ENCODE results near the gene CLIP1.
A peak's percentile ranks its signal among the peaks of the same experiment; 100 is the strongest.
"Not testable (repeated sequence)": the region's sequence is repeated elsewhere in the genome, so short reads cannot be mapped to it uniquely, and the experiment has no call there.

CLIP1 gene

GRCh38 chr12:122421821-122422729, at the start of gene CLIP1:
CLIP1 (minus strand) TSS chr12:122422669; CDS start chr12:122380452, 42,217 bp downstream.
- DNase-seq = peak; percentile 76

DNA sequence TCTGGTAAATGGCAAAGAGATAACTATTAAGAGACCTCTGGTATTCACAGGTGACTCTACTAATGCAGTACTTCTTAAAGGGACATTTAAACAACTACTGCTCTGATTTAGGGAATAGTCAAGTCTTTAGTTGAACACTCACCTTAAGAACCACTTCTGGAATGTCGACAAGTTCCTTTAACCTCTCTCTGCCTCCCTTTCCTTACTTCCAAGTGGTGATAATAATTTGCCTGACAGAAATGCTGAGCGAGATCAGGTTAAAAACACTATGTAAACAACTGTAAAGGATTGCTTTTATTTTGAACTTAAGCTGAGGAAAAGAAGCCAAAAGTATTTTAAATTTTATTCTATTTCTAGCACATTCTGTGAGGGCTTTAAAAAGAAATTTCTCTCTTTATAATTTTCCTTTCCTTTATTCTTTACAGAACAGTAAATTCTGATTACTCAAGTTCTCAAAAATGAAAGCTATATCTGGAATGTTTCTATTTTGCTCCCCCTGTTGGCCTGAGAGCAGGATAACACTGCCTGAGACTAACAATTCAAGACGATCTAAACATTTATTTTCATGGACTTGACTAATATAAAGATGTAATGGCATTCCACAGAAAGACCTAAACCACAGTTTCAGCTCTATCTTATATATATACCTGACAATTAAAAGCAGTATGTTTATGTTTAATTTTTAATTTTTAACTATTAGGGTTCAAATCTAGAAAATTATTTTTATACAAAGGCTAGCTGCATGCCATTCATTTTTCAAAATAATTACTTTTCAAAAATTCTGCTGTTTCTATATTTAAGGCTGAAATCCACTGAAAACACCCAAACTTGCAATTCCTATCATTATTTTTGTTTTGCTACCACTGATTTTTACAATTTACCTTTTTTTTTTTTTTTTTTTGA, 49.1 kb upstream of the CLIP1 start:
- peak; percentile 32 for DNase-seq

GRCh38 chr12:122470576-122470975, 48.1 kb upstream of the CLIP1 start:
- DNase-seq = not testable (repeated sequence)

- not testable (repeated sequence) for DNase-seq
Measured at GRCh38 chr12:122469856-122470255, 47.4 kb upstream of the CLIP1 start.

DNA sequence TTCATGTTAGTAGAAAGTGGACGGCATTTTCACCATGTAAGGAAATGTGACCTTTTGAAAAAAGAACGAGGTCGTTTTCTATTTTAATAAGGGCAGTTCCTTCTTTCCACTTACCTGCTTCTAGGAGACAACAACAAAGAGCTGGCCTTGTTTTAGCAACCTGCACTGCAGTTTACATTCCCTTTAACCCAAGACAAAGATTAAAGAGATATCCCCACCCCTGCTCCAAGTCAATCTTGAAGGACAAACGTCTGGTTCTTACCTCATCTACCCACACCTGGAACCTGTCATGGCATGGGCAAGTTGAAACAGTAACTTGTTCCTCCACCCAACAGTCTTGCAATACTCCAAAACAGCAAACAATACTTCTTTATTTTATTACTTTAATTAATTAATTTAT, 45.5 kb upstream of the CLIP1 start:
- no peak for DNase-seq

- not testable (repeated sequence) for DNase-seq
Measured at GRCh38 chr12:122464317-122465042, 42.0 kb upstream of the CLIP1 start.

- no peak for DNase-seq
Measured at GRCh38 chr12:122460641-122461040, 38.2 kb upstream of the CLIP1 start.

- no peak for DNase-seq
Measured at GRCh38 chr12:122460061-122460460, 37.6 kb upstream of the CLIP1 start.

DNA sequence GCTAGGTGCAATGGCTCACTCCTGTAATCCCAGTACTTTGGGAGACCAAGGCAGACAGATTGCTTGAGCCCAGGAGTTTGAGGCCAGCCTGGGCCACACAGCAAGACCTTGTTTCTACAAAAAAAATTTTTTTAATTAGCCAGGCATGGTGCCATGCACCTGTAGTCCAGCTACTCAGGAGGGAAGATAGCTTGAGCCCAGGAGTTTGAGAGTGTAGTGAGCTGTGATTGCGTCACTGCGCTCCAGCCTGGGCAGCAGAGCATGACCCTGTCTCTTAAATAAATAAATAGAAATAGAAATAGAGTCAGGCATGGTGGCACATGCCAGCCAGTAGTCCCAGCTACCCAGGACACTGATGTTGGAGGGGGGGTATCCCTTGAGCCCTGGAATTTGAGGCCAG, 36.7 kb upstream of the CLIP1 start:
- no peak for DNase-seq

- no peak for DNase-seq
Measured at GRCh38 chr12:122458105-122459035, 35.9 kb upstream of the CLIP1 start.

- DNase-seq = no peak
Measured at GRCh38 chr12:122457627-122458026, 35.2 kb upstream of the CLIP1 start.

DNA sequence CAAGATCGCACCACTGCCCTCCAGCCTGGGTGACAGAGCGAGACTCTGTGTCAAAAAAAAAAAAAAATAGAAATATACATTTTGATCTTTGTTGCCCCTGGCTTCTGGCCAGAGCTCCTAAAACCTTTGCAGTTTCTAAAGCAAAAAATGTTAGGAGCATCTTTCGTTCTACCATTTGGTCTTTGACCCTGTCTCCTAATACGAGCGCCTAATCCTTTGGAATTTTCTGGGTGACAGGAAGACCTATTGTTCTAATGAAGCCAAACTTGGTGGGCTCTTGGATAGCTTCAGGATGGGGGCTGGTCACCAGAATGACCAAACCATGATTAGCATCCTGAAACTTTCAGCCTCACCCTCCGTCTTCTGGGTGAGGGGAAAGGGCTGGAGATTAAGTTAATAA, 32.3 kb upstream of the CLIP1 start:
- DNase-seq = no peak

DNA sequence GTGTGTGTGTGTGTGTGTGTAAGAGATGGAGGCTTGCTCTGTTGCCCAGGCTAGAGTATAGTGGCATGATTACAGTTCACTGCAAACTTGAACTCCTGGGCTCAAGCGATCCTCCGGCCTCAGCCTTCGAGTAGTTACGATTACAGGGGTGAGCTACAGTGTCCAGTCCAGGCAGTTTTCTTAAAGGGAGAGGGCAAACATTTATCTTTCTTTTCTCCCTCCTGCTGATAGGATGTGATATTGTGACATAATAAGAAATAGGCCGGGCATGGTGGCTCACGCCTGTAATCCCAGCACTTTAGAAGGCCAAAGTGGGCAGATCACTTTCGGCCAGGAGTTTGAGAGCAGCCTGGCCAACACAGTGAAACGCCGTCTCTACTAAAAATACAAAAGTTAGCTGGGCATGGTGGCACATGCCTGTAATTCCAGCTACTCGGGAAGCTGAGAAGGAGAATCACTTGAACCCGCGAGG, 31.8 kb upstream of the CLIP1 start:
- DNase-seq = no peak

GRCh38 chr12:122452701-122453285, 30.3 kb upstream of the CLIP1 start:
- DNase-seq = no peak

GRCh38 chr12:122449317-122449716, 26.8 kb upstream of the CLIP1 start:
- no peak for DNase-seq

GRCh38 chr12:122447825-122448224, 25.4 kb upstream of the CLIP1 start:
- DNase-seq = not testable (repeated sequence)

DNA sequence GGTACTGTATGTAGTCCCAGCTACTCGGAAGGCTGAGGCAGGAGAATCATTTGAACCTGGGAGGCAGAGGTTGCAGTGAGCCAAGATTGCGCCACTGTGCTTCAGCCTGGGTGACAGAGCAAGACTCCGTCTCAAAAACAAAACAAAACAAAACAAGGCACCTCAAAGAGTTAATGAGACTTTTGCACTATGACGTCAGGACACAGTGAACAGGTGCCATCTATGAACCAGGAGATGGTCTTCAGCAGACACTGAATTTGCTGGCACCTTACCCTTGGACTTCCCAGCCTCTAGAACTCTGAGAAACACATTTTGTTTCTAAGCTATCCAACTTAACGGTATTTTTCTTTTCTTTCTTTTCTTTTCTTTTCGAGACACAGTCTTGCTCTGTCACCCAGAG, 23.9 kb upstream of the CLIP1 start:
- not testable (repeated sequence) for DNase-seq

DNA sequence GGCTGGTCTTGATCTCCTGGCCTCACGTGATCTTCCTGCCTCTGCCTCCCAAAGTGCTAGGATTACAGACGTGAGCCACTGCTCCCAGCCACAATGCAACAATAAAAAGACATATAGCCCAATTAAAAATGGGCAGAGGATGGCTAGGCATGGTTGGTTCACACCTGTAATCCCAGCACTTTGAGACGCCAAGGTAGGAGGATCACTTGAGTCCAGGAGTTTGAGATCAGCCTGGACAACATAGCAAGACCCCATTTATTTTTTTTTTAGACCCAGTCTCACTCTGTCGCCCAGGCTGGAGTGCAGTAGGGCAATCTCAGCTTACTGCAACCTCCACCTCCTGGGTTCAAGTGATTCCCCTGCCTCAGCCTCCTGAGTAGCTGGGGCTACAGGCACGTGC, 21.6 kb upstream of the CLIP1 start:
- DNase-seq = not testable (repeated sequence)

DNA sequence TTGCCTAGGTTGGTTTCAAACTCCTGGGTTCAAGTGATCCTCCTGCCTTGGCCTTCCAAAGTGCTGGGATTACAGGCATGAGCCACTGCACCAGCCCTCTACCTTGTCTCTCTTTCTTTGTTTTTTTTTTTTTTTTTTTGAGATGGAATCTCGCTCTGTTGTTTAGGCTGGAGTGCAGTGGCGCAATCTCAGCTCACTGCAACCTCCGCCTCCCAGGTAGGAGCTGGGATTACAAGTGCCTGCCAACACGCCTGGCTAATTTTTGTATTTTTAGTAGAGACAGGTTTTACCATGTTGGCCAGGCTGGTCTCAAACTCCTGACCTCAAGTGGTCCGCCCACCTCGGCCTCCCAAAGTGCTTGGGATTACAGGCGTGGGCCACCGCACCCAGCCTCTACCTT, 16.4 kb upstream of the CLIP1 start:
- DNase-seq = not testable (repeated sequence)

- DNase-seq = peak; percentile 8
Measured at GRCh38 chr12:122437656-122438121, 15.2 kb upstream of the CLIP1 start.

DNA sequence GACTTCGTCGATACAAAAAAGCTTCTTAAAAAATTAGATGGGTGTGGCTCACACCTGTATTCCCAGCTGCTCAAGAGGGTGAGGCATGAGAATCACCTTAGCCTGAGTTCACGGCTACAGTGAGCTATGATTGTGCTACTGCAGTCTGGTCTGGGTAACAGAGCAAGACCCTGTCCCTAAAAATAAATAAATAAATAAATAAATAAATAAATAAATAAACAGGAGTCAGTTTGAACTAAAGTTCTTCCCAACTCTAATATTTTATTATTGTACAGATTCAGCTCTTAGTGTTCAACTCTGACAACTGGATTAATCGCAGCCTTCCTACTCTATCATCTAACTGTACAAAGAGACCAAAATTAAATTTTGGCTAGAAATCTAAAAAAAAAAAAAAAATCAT, 12.7 kb upstream of the CLIP1 start:
- no peak for DNase-seq
